ENCODE measurements around the gene FAT2.
"Not testable (repeated sequence)": the region's sequence is repeated elsewhere in the genome, so short reads cannot be mapped to it uniquely, and the experiment has no call there.

The FAT2 gene

GRCh38 chr5:151611127-151611775 is 20.1 kb upstream of the FAT2 start:
- no peak for DNase-seq

DNA sequence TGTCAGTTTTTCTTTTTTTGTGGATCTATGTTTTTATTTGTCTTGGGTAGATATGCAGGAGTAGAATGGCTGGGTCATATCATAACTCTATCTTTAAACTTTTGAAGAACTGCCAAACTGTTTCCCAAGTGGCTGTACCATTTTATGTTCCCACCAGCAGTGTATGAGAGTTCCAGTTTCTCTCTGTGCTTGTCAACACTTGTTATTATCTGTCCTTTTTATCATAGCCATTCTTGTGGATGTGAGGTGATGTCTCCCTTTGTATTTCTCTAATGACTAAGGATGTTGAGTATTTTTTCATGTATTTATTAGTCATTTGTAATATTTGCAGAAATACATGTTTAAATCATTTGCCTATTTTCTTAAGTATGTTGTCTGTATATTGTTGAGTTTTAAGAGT is 17.4 kb upstream of the FAT2 start:
- DNase-seq: no peak

DNA sequence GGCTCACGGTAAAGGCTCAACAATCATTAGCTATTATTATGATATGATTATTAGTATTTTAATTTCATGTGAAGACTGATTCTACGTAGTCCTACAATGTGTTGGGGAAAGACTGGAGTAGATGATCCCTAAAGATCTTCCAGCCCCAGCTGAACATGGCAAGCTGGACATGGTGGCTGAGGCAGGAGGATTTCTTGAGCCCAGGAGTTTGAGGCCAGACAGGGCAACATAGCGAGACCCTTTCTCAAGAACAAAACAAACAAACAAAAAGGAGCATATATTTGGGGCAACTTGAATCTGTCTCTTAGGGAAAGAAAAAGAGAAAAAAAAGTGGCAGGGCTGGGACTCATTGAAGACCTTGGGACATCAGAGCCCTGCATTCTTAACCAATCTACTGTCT is 16.2 kb upstream of the FAT2 start:
- DNase-seq: no peak

DNA sequence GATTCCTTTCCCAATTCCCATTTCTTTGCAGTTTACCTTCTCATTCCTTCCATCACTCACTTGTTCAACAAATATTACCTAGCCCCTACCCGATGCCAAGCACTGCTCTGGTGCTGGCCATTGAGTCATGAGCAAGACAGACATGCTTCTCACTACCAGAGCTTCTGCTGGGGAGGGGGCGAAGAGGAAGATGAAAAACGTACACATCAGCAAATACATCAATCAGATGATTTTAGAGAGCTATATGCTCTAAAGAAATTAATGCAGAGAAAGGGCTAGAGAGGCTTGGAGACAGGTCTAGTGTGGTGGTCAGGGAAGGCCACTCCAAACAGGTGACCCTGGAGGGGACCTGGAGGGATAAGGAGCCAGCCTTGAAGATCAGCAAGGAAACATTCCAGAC is 14.4 kb upstream of the FAT2 start:
- DNase-seq: no peak

- no peak for DNase-seq
Measured at GRCh38 chr5:151602806-151603205, 11.7 kb upstream of the FAT2 start.

GRCh38 chr5:151601391-151601790 is 10.3 kb upstream of the FAT2 start:
- no peak for DNase-seq

GRCh38 chr5:151600069-151600665 is 9.0 kb upstream of the FAT2 start:
- no peak for DNase-seq

- no peak for DNase-seq
Measured at GRCh38 chr5:151598984-151599383, 7.9 kb upstream of the FAT2 start.

DNA sequence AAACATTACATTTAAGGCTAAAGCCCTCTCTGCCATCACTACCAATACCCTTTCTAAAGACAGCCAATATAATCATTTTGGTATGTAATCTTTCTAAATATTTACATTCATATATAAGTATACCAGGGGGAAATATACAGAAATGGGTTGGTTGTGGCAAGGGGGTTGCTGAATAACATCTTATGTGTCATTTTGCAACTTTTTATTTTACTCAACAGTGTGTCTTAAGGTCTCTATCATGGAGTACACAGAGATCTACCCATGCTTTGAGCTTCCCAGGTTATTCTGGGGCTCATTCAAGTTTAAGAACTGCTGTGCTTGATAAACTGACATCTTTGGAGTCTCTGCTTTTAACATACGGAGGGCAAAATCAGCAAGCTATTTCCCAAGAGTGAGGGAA is 7.4 kb upstream of the FAT2 start:
- no peak for DNase-seq

GRCh38 chr5:151597749-151598148 is 6.6 kb upstream of the FAT2 start:
- DNase-seq: no peak

DNA sequence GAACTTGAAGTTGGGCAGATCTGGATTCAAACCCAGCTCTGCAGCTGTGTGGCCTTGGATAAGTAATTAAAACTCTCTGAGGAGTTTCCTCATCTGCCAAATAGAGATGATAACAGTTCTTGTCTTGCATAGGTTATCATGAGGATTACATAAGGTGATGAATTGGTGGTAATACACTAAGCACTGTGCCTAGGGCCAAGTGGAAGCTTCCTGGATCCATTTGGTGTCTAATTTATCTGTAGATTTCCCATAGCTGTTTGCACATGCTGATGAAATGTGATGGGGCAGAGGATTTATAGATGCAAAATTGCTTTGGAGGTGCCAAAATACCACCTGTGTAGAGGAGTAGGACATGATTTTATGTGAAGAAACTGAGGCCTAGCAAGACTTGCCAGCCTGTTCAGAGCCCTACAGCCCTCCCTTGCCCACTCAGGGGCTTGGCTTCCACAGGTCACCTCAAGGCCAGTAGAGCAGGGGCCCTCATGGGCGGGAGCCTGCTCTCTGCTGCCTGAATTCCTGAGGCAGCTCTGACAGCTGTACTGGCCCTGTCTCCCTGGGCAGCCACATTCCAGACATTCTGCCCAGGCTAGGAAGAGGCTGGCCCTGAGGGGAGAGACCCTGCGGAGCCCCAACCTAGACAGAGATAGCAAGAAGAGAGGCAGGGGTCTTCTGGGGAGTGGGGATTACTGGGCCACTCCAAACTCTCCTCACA is 5.9 kb upstream of the FAT2 start:
- DNase-seq: peak; percentile 41

GRCh38 chr5:151595411-151595826 is 4.3 kb upstream of the FAT2 start:
- no peak for DNase-seq

DNA sequence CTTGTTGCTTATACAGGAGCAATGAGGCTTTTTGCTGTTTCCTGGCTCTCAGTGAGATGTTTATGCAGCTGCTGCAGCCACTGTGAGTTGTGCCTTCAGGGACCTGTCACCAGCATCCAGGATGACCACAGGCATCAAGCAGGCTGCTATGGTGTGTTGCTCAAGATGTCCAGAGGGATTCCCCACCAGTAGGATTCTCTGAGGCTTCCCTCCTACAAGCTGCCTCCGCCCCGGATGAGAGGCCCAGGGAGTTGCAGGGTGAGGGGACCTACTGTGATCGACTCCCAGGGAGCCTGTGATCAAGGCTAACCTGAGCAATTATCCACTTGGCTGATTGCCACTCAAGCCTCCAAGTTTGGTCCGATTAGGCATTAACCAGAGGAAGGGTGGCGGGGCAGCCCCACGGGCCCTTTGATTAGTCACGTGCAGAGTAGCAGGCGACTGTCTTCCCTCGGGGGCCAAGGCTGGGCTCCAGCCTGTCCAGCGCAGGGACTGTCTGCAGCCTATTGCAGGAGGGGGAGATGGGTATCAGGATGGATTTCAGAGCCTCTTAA is 1.8 kb upstream of the FAT2 start:
- DNase-seq: peak; percentile 12

- peak; percentile 11 for DNase-seq
Measured at GRCh38 chr5:151589878-151590570, 1.1 kb downstream of the FAT2 start.

DNA sequence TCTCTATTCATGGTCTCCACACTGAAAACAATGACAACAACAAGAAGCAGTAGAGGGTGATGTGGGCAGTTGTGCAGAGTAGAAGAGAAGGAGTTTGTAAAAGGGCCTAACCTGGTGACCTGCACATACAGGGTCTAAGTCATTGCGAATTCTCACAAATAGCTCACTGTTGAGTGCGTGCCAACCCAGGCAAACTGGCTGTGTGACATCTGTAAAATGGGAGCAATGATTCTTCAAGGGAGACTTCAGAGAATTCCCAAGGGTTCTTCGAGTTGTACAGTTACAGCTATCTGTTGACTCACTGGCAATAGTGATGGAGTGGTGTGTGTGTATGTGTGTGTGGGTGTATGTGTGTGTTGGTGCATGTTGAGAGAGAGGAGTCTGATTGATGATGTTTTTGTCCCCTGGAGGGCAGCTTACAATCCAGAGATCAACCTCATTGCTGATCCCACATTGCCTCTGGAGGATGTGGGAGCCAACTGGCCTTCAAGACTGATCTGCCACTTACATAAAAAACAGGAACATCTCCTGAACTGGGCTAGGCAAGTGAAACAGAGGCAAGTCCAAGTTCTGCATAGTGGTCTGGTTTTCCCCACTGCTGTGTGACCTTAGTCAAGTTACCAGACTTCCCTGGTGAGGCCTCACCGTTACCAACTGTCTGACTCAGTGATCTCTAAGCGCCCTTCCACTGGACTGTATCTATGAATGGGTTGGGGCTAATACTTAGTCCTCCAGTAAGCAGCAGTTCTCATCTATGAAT is 3.2 kb downstream of the FAT2 start:
- DNase-seq: peak; percentile 11

- no peak for DNase-seq
Measured at GRCh38 chr5:151585970-151586369, 5.2 kb downstream of the FAT2 start.

DNA sequence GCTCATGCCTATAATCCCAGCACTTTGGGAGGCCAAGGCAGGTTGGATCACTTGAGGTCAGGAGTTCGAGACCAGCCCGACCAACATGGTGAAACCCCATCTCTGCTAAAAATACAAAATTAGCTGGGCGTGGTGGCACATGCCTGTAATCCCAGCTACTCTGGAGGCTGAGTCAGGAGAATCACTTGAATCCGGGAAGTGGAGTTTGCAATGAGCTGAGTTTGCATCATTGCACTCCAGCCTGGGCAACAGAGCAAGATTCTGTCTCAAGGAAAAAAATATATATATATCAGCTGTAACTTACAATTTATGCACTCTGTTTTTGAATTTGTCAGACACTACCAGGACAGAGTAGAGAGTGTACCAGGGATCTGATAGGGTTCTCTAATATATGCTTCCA is 5.8 kb downstream of the FAT2 start:
- DNase-seq: not testable (repeated sequence)

- peak; percentile 84 for DNase-seq
Measured at GRCh38 chr5:151584057-151584937, 6.8 kb downstream of the FAT2 start.

GRCh38 chr5:151581812-151582583 is 9.1 kb downstream of the FAT2 start:
- DNase-seq: no peak

GRCh38 chr5:151581347-151581746 is 9.8 kb downstream of the FAT2 start:
- no peak for DNase-seq

DNA sequence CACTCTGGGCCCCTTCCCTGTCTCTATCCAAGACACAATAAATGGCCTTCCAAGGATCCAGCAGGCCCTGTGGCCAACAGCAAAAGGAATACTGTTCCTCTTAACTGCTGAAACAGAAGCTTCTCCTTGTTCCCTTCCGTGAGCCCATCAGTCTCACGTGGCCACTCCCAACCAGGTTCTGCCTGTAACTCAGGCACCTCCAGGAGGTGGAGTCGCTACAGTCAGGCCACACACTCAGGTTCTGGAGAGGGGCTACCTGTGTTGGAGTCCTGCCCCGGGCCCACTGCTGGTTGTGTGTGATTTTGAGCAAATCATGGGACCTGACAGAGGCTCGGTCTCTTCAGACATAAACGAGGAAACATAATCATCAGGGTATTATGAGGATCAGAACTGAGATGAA is 10.3 kb downstream of the FAT2 start:
- no peak for DNase-seq

Data from kidney glomerular epithelial cell (primary cell).